Limb (tissue), 2 donors: ENCODE results near the gene MTHFSD.
A peak's percentile ranks its signal among the peaks of the same experiment; 100 is the strongest.
"Not testable (repeated sequence)": the region's sequence is repeated elsewhere in the genome, so short reads cannot be mapped to it uniquely, and the experiment has no call there.

Source experiments
- DNase-seq, 2 donors: peaks; one replicate each; pipeline ENCODE4 v3.0.0-alpha.2; 2016; ENCODE audit errors: extremely low spot score in 2 of 2

Gene MTHFSD

DNA sequence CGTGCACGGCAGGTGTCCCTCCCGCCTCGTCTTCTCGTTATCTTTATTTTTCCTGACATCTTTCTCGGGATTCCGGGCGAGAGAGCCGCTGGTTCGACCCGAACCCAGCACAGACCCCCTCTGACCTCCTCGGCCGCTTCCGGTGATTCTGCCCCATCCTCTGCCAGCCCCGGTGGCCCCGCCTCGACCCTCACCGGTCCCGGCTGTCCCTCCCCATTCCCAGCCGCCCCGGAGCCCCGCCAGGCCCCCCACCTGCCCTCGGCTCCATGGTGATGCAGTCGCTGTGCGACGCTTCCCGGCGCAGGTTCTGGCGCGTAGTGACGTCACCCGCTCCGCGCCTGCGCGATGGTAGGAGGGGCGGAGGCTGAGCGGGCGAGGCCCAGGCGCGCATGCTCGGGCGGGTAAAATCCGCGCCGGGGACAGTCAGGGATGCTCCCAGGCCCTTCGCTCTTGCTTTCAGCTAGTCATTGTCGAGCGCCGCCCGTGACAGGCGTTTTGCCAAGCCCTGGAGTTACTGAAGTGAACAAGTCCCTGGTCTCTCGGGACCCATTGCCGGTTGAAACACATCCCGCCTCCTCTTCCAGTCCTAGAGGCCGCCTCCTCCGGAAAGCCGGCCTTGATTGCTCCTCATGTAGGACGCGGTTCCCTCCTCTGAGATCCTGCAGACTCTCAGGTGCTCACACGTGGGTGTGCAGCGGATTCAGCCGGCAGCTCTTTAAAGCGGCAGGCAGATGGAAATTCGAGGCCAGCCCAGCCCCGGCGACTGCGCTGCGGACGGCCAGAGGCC is at the start of gene MTHFSD:
Gene MTHFSD (minus strand): TSS at position 319 of the 787 bp plus-strand sequence. CDS start 51 bp downstream, at position 268.
- peak; percentile 94 to 98 for DNase-seq

DNA sequence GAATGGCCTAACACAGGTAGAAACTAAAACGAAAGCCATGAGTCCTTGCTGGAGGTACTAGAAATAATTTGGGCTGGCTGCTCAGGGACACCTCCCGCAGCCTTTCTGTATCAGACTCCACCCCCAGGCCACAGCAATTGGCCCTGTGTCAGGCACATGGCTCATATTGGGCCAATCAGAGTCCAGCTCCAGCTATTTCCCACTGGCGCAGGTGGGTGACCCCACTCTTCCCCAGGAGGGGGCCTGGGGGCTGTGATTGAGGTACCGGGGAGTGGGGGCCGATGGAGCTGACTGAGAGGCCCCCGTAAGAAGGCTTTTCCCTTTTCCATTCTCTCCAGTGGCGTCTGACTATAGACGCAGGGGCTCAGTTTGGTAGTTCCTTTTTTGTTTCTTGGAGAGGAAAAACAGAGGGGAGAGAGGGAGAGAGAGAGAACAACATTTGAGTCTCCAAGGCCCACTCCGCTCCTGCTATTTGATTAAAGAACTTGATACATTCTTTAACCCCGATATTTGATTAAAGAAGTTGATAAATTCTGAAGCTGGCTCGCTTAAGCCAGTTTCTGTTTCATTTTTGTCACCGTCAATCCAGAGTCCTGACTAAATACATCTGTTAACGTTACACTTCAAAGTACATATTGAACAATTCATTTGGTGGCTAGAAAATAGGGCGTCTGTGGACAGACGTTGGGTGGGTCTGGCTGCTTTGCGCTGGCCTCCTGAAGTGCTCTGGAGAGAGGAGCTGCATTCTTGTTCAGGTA is 49.6 kb upstream of the MTHFSD start:
- no peak for DNase-seq

- DNase-seq = no peak
Measured at GRCh38 chr16:86602521-86602920, 47.5 kb upstream of the MTHFSD start.

DNA sequence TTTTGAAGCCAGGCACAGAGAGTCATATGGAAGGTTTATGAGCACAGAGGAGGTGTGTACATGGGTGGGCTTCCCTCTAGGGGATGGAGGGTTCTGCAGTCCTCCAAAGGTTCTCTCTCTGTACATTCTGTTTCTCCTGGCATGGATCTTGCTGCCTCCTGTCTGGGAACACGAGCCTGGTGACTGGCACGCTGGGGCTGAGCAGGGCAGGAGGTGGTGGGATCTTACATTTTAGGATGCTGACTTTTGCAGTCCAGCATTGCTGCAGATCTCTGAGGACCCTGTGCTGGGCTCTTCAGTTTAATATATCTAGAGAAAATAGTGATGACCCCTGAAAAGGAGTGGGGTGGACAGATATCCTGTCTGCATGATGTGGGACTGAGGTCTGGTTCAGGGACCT is 46.3 kb upstream of the MTHFSD start:
- DNase-seq = no peak

GRCh38 chr16:86598607-86599565 is 43.9 kb upstream of the MTHFSD start:
- no peak for DNase-seq

DNA sequence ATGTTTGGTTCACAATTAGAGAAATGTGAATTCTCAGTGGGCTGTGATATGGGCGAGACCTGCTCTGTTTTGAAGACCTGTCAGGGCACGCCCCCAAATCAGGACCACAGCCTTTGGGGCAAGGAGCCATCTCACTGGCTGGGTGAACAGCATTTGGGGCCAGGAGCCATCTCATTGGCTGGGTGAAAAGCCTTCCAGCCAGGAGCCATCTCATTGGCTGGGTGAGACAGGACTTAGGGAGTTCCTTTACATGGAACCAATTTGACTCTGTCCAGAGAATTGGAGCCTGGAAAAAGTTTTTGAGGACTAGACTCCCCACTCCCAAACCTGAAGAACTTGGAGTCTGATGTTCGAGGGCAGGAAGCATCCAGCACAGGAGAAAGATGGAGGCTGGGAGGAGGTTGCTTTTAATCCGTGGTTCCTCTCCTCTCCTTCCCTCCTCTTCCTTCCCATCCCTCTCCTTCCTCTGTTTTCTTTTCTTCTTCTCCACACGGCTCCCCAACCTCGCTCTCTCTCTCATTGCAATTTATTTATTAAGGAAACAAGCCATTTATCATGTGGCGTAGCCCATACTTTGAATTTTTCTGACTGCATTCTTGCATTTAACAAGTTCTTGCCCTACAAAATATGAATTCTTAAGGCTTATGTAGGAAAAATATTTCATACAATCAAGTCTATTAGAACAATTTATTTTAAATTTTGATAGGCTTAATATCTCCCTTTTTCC is 43.0 kb upstream of the MTHFSD start:
- DNase-seq = no peak

DNA sequence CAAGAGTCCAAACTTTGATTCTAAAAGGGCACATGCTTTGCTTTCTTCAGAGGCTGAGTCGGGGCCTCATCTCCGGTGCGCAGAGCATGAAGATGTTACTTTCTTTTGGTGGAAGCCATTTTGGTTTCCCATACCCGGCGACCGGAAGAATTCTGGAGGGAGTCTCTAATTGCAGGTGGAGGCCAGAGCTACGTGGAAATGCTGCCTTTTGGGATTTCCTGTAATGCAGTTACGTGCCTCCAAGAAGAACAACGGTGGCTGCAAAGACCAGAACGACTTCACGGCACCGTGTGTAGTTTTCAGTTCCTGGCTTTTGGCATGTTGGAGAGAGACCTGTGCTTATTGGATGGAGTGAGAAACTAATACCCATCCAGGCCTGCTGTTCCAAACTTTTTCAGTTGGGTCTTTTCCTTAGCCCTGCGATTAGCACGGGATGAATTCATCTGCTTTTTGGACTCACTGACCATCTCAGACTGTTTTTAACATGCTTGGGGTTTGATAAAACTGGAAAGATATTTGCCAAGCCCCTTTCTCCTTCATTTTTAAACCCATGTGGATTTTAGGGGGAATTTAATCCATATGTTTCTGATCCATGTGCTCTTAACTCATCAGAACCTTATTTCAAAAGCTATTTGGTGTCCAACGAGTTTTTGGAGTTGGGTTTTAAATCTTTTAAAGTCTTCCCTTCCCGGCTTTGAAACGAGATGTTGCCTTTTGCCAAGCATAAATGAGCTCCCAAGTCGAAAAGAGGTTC is 42.3 kb upstream of the MTHFSD start:
- DNase-seq = no peak

DNA sequence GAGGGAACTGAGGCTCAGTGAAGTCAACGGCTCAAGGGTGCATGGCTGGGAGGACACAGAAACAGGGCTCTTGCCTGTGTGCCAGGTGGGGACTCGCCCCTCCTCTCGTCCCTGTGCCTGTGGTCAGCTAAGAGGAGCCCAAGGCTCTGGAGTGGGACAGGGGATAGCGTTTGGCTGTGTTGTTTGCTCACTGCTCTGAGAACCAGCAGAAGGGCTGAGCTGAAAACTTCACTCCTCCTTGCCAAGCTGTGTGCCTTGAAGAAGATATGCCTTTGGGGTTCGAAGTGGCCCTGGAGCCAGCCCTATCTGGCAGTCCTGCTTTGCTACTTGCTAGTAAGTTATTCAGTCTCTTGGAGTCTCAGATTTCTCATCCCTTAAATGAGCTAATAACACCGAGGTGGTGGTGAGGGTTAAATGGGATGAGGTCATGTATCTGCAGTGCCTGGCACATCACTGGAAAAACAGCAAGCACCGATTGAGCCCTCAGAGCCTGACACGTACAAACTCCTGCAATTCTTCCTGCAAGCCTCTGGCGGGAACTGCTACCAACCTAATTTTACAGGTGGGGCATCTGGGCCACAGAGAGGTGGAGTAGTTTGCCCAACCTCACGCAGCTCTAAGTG is 41.1 kb upstream of the MTHFSD start:
- no peak for DNase-seq

DNA sequence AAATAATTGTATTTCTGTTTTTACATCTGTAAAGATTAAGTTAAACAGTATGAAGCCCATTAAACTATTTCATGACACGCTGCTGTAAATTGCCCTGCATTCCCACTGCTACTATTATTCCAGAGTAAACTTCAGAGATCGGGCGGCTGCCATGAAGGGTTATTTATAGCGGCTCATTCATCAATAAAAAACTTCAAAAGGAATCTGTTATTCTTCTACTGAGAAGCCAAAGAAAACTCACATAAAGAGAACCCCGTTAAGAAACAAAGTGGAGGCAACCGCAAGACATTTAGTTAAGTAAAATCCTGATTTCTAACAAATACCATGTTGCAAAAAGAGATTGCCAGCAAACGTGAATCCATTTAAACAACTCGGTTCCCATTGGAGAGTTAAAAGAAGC is 39.7 kb upstream of the MTHFSD start:
- DNase-seq = no peak

GRCh38 chr16:86593913-86594620 is 39.0 kb upstream of the MTHFSD start:
- DNase-seq = no peak

GRCh38 chr16:86591270-86591669 is 36.2 kb upstream of the MTHFSD start:
- no peak for DNase-seq

- no peak for DNase-seq
Measured at GRCh38 chr16:86590501-86591144, 35.6 kb upstream of the MTHFSD start.

- not testable (repeated sequence) for DNase-seq
Measured at GRCh38 chr16:86587955-86588354, 32.9 kb upstream of the MTHFSD start.

DNA sequence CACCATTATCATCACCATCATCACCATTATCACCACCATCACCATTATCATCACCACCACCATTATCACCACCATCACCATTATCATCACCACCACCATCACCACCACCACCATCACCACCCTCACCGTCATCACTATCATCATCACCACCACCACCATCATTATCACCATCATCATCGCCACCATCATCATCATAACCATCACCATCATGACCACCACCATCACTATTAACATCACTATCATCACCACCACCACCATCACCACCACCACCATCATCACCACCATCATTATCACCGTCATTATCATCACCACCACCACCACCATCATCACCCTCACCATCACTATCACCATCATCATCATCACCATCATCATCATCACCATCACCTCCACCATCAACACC is 32.5 kb upstream of the MTHFSD start:
- no peak for DNase-seq

GRCh38 chr16:86585821-86586611 is 31.0 kb upstream of the MTHFSD start:
- peak in 1 of 2 donors; percentile 31 for DNase-seq

GRCh38 chr16:86584726-86585721 is 30.0 kb upstream of the MTHFSD start:
- no peak for DNase-seq
